ENCODE data around the gene DDAH1.

Gene DDAH1

GRCh38 chr1:85320371-85321131, 144.4 kb downstream of the DDAH1 start:
- TF ChIP-seq JUND (IDR thresholded peaks at IDR 0.05; ENCODE audit: low read depth), result no peak

DNA sequence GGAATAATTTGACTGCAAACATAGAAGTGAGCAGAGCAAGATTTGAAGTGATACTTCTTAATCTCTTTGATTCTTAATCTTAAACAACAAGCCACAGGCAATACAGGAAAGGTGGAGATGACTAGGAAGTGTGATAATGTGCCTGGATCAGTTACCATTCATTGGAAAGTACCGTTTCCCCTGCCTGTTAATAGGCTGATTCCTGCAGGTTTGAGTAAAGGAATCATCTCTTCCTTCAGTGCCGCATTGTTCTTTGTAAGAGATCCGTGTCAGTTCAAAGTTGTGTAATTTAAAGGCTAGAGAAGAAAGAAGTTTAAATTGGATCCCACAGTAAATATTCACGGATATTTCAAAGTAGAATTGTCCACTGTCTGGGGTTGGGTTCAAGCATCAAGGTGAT, 145.0 kb downstream of the DDAH1 start:
- in situ Hi-C loops (cut with HindIII; ENCODE audit: low pct_unique_long_range_greater_than_20kb, low sequenced_read_pairs), result no loop called here
- DNase-seq (ENCODE audit: low read depth in 1 of 2, low spot score in 1 of 2), result no peak
- no peak for TF ChIP-seq JUND (IDR thresholded peaks at IDR 0.05; ENCODE audit: low read depth)

More at GRCh38 chr1:85320371-85321131, 144.4 kb downstream of the DDAH1 start:
- no peak for DNase-seq (ENCODE audit: low read depth in 1 of 2, low spot score in 1 of 2)
- in situ Hi-C loops (cut with HindIII; ENCODE audit: low pct_unique_long_range_greater_than_20kb, low sequenced_read_pairs), result no loop called here

GRCh38 chr1:85319491-85319890, 145.5 kb downstream of the DDAH1 start:
- no peak for TF ChIP-seq JUND (IDR thresholded peaks at IDR 0.05; ENCODE audit: low read depth)
- in situ Hi-C loops (cut with HindIII; ENCODE audit: low pct_unique_long_range_greater_than_20kb, low sequenced_read_pairs), result no loop called here
- no peak for DNase-seq (ENCODE audit: low read depth in 1 of 2, low spot score in 1 of 2)

DNA sequence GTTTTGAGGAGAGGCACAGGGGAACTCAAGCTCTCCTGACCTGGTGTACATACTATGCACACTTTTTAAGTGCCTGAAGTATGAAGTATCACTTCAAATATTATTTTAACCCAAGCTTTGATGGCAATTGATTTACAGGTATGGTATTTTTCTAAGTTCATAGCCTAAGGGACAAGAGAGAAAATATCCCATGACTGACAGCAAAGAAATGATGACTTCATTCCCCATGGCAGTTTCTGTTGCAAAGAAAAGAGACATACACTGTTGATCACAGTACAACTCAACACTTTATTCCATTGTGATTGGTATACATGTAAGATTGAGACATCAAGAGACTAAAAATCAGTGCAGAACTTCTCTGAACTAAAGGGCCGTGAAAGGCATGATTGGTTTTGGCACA, 146.7 kb downstream of the DDAH1 start:
- DNase-seq (ENCODE audit: low read depth in 1 of 2, low spot score in 1 of 2), result no peak
- in situ Hi-C loops (cut with HindIII; ENCODE audit: low pct_unique_long_range_greater_than_20kb, low sequenced_read_pairs), result no loop called here
- no peak for TF ChIP-seq JUND (IDR thresholded peaks at IDR 0.05; ENCODE audit: low read depth)

GRCh38 chr1:85317560-85317959, 147.4 kb downstream of the DDAH1 start:
- in situ Hi-C loops (cut with HindIII; ENCODE audit: low pct_unique_long_range_greater_than_20kb, low sequenced_read_pairs), result no loop called here
- no peak for TF ChIP-seq JUND (IDR thresholded peaks at IDR 0.05; ENCODE audit: low read depth)
- DNase-seq (ENCODE audit: low read depth in 1 of 2, low spot score in 1 of 2), result no peak

GRCh38 chr1:85316321-85316720, 148.6 kb downstream of the DDAH1 start:
- DNase-seq (ENCODE audit: low read depth in 1 of 2, low spot score in 1 of 2), result no peak

GRCh38 chr1:85315789-85316188, 149.2 kb downstream of the DDAH1 start:
- in situ Hi-C loops (cut with HindIII; ENCODE audit: low pct_unique_long_range_greater_than_20kb, low sequenced_read_pairs), result no loop called here
- no peak for TF ChIP-seq JUND (IDR thresholded peaks at IDR 0.05; ENCODE audit: low read depth)

More at GRCh38 chr1:85316321-85316720, 148.6 kb downstream of the DDAH1 start:
- in situ Hi-C loops (cut with HindIII; ENCODE audit: low pct_unique_long_range_greater_than_20kb, low sequenced_read_pairs), result no loop called here
- TF ChIP-seq JUND (IDR thresholded peaks at IDR 0.05; ENCODE audit: low read depth), result no peak

DNA sequence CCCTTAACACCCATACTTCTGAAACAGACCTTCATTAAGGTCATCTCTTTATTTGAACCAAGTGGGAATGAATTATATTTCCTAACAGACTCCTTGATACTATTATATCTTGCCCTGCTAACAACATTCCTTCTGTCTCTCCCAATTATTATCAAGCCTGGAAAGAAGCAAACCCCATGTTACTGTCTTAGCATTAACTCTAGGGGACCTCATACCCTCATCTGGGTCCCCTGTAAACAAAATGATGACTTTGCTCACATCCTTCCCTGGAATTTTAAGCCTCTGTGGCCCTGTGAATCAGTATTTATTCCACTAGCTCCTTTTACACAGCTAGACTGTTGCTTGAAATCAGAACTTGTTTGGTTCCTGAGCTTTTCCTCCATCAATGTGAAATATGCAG, 150.2 kb downstream of the DDAH1 start:
- TF ChIP-seq JUND (IDR thresholded peaks at IDR 0.05; ENCODE audit: low read depth), result no peak
- in situ Hi-C loops (cut with HindIII; ENCODE audit: low pct_unique_long_range_greater_than_20kb, low sequenced_read_pairs), result no loop called here

More at GRCh38 chr1:85315789-85316188, 149.2 kb downstream of the DDAH1 start:
- no peak for DNase-seq (ENCODE audit: low read depth in 1 of 2, low spot score in 1 of 2)

DNA sequence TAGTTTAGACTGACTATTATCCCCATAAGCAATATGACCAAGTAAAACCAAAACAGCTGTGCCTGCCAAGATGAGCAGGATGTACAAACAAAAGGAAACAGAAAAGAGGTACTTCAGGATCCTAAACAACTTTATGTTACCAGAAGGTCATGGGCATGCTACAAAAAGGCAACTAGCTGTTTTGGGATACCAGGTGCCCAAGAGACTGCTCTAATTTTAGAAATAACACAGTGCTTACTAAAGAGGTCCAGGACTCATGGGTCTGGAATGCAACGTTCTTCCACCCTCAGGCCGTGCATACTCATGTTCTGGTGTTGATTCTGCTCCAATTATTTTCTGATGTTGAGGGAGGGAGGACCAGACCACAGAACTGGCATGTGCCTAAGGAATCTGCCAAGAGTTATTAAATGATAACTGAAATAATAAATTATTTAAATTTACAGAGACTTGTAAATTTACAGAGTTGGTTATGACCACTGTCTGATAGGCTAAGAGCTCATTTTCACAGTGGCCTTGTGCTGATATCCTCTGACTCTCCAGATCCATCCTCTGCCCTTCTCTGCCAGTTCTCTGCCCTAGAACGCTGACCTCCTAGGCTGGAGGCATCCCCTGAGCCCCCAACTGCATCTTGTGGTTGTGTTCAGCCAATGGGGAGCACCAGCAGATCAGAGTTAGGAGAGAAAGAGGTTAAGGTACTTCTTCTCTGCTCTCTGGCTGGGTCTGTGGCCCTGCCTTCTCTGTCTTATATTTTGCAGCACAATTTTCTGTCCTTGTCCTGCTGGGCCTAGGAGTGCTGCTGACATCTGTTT, 150.9 kb downstream of the DDAH1 start:
- DNase-seq (ENCODE audit: low read depth in 1 of 2, low spot score in 1 of 2), result peak in 1 of 2 experiments; percentile 57
- in situ Hi-C loops (cut with HindIII; ENCODE audit: low pct_unique_long_range_greater_than_20kb, low sequenced_read_pairs), result no loop called here
- TF ChIP-seq JUND (IDR thresholded peaks at IDR 0.05; ENCODE audit: low read depth), result no peak

More for the DNA sequence above, 150.2 kb downstream of the DDAH1 start:
- no peak for DNase-seq (ENCODE audit: low read depth in 1 of 2, low spot score in 1 of 2)

DNA sequence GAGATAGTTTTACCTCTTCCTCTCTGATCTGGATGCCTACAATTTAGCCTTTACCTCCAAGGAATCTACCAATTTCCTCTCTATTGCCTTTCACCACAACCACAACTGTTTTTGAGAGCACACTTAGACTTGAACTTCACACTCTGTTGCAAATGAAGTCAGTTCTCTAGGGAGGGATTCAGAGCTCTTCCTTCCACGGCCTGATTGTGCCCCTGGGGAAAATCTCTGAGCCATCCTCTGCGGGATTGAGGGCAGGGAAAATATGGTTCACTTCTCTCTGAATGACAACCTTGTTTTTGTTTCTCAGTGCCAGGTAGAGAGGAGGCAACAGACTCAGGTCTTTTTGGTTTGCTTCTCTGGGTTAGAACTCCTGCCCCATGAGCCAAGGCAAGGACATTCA, 153.1 kb downstream of the DDAH1 start:
- no peak for TF ChIP-seq JUND (IDR thresholded peaks at IDR 0.05; ENCODE audit: low read depth)
- no peak for DNase-seq (ENCODE audit: low read depth in 1 of 2, low spot score in 1 of 2)
- in situ Hi-C loops (cut with HindIII; ENCODE audit: low pct_unique_long_range_greater_than_20kb, low sequenced_read_pairs), result no loop called here

GRCh38 chr1:85308833-85309350, 156.1 kb downstream of the DDAH1 start:
- no peak for DNase-seq (ENCODE audit: low read depth in 1 of 2, low spot score in 1 of 2)
- in situ Hi-C loops (cut with HindIII; ENCODE audit: low pct_unique_long_range_greater_than_20kb, low sequenced_read_pairs), result no loop called here
- TF ChIP-seq JUND (IDR thresholded peaks at IDR 0.05; ENCODE audit: low read depth), result no peak

DNA sequence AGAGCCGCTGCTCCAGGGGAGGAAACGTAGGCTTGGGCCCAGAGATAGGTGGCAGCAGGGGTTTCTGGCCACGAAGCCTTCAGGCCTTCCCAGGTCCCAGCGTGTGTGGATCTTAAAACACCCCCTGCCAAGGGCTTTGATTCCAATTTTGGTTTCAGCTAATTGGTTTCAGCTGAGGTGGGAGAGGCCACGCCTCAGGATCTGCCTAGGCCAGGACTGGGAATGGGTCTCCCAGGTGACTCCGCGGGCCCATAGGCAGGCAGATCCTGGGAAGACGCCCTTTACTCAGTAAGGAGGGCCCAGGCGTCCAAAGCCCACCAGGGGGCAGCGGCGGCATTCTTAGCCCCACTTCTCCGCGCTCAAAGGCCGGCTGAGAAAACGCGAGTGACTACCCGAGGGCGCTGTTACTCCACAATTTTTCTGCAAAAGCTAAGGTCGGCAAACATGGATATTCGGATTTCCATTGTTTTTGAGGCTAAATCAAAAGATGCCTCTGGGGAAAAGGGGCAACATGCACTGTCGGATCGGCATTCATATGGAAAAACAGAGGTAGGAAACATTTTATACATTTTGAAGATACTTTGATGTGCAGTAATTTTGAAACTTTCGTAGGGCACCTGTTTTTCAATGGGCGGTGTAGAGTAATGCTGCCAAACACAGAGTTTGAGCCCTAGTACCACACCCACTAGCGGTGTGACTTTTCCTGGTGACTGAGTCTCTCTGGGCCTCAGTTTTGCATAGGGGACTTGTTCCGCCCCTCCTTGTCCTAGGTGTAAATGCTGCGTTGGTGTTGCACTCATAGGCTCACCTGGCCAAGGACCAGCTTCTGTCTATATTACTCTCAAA, 156.7 kb downstream of the DDAH1 start:
- in situ Hi-C loops (cut with HindIII; ENCODE audit: low pct_unique_long_range_greater_than_20kb, low sequenced_read_pairs), result no loop called here
- DNase-seq (ENCODE audit: low read depth in 1 of 2, low spot score in 1 of 2), result peak in 1 of 2 experiments; percentile 77
- no peak for TF ChIP-seq JUND (IDR thresholded peaks at IDR 0.05; ENCODE audit: low read depth)
